CD14-positive monocyte (primary cell): ENCODE data around the gene IPMK. TPM values are rescaled to one million over a fixed set of nuclear protein-coding genes. Genes with fewer than 3 reads are reported as not detected.
A peak's percentile ranks its signal among the peaks of the same experiment; 100 is the strongest.

Source experiments
- DNase-seq, 3 donors: peaks; one replicate each; pipeline ENCODE4 v3.0.0-alpha.2; 2011 to 2022
- H2AFZ ChIP-seq: 2 replicates; pipeline ENCODE4 v1.6.0; 2012; ENCODE audit warnings: mild to moderate bottlenecking, low read depth, low read length, inconsistent platforms; ENCODE audit not compliant: insufficient read depth, poor library complexity, severe bottlenecking
- H3K27ac ChIP-seq, 2 donors: 1 replicate in 1 of 2; 2 replicates in 1 of 2; pipeline ENCODE4 v1.5.1; 2012 to 2013; ENCODE audit warnings: low read length in 2 of 2, control low read depth in 1 of 2, inconsistent platforms in 1 of 2, low read depth in 1 of 2, mild to moderate bottlenecking in 1 of 2
- H3K27me3 ChIP-seq, 2 donors: one replicate each; pipeline versions ENCODE4 v1.6.0 to v1.6.1; 2011 to 2013; ENCODE audit warnings: low read length in 2 of 2; ENCODE audit not compliant: control insufficient read depth in 2 of 2, insufficient read depth in 2 of 2
- H3K36me3 ChIP-seq, 2 donors: replicated peaks in 1 of 2; 1 replicate in 1 of 2; 2 replicates in 1 of 2; pipeline versions ENCODE4 v1.5.1 to v1.6.1; 2012 to 2013; ENCODE audit warnings: low read length in 2 of 2, control low read depth in 1 of 2, inconsistent platforms in 1 of 2, mild to moderate bottlenecking in 1 of 2; ENCODE audit not compliant: insufficient read depth in 2 of 2, control insufficient read depth in 1 of 2
- H3K4me1 ChIP-seq, 2 donors: 1 replicate in 1 of 2; 2 replicates in 1 of 2; pipeline versions ENCODE4 v1.5.1 to v1.6.1; 2012 to 2013; ENCODE audit warnings: low read length in 2 of 2, control low read depth in 1 of 2, inconsistent platforms in 1 of 2, mild to moderate bottlenecking in 1 of 2, moderate library complexity in 1 of 2; ENCODE audit not compliant: insufficient read depth in 2 of 2, control insufficient read depth in 1 of 2
- H3K4me2 ChIP-seq: replicated peaks from 2 replicates; pipeline ENCODE3; 2012; ENCODE audit warnings: low read length, moderate library complexity, mild to moderate bottlenecking; ENCODE audit not compliant: poor library complexity, severe bottlenecking; ENCODE audit errors: extremely low read depth
- H3K4me3 ChIP-seq, 3 experiments: fragments of 200-600 bp in 1 of 3; sonication (generic) in 1 of 3; replicated peaks in 1 of 3; 1 replicate in 2 of 3; 2 replicates in 1 of 3; pipeline ENCODE4 v1.5.1; 2011 to 2013; ENCODE audit warnings: low read length in 3 of 3, mild to moderate bottlenecking in 3 of 3, control low read depth in 2 of 3, low read depth in 2 of 3, inconsistent platforms in 1 of 3, moderate library complexity in 1 of 3
- H3K79me2 ChIP-seq: 2 replicates; pipeline ENCODE4 v1.6.0; 2012; ENCODE audit warnings: mild to moderate bottlenecking, control low read depth, inconsistent platforms, low read length, moderate library complexity; ENCODE audit not compliant: insufficient read depth
- H3K9ac ChIP-seq: 2 replicates; pipeline ENCODE4 v1.6.0; 2017; ENCODE audit warnings: low read length, mild to moderate bottlenecking; ENCODE audit not compliant: insufficient read depth, poor library complexity, severe bottlenecking
- H3K9me3 ChIP-seq, 2 donors: replicated peaks in 1 of 2; 1 replicate in 1 of 2; 2 replicates in 1 of 2; pipeline versions ENCODE4 v1.5.1 to v1.6.1; 2012 to 2013; ENCODE audit warnings: low read length in 2 of 2, control low read depth in 1 of 2; ENCODE audit not compliant: control insufficient read depth in 1 of 2, insufficient read depth in 1 of 2
- H4K20me1 ChIP-seq: 2 replicates; pipeline ENCODE4 v1.6.0; 2012; ENCODE audit warnings: mild to moderate bottlenecking, low read length, control low read depth, moderate library complexity; ENCODE audit not compliant: insufficient read depth
- H3K27ac Mint-ChIP-seq, 7 donors: one replicate each; pipeline ENCODE4 v1.8.0; 2020; ENCODE audit warnings: mild to moderate bottlenecking in 7 of 7, mixed read lengths in 7 of 7, moderate library complexity in 6 of 7, inconsistent platforms in 2 of 7
- H3K27me3 Mint-ChIP-seq, 3 donors: one replicate each; pipeline ENCODE4 v1.8.0; 2021 to 2022; ENCODE audit warnings: low read depth in 3 of 3, mild to moderate bottlenecking in 3 of 3, mixed read lengths in 3 of 3, moderate library complexity in 3 of 3, inconsistent platforms in 1 of 3
- H3K36me3 Mint-ChIP-seq, 2 donors: one replicate each; pipeline ENCODE4 v1.8.0; 2020; ENCODE audit warnings: mixed read lengths in 2 of 2, inconsistent platforms in 1 of 2, mild to moderate bottlenecking in 1 of 2
- H3K4me1 Mint-ChIP-seq: one replicate; pipeline ENCODE4 v1.8.0; 2020; ENCODE audit warnings: mild to moderate bottlenecking, mixed read lengths
- H3K4me3 Mint-ChIP-seq, 2 donors: one replicate each; pipeline ENCODE4 v1.8.0; 2020; ENCODE audit warnings: mild to moderate bottlenecking in 2 of 2, mixed read lengths in 2 of 2, moderate library complexity in 1 of 2
- H3K9me3 Mint-ChIP-seq, 7 donors: one replicate each; pipeline ENCODE4 v1.8.0; 2020 to 2022; ENCODE audit warnings: mixed read lengths in 7 of 7, mild to moderate bottlenecking in 6 of 7, moderate library complexity in 6 of 7, inconsistent platforms in 2 of 7
- CTCF ChIP-seq: fragments of 200-600 bp; IDR thresholded peaks from one replicate; pipeline ENCODE4 v1.8.0; 2022; ENCODE audit warnings: antibody characterized with exemption, mild to moderate bottlenecking
- WGBS: methylation state at CpG from one replicate; pipeline ENCODE4 v1.1.5; 2013; ENCODE audit warnings: missing lambda C conversion rate; ENCODE audit not compliant: insufficient coverage; 5-methylcytosine and 5-hydroxymethylcytosine counted together
- intact Hi-C, 2 donors: fragments of 100-400 bp; cut with micrococcal nuclease; formaldehyde crosslinking; loops; one replicate each; pipeline versions ENCODE4 v1.15.0 to v1.15.1; 2023
- polyA plus RNA-seq, 3 donors: library from polyadenylated mRNA; depleted of rRNA in 1 of 3; unstranded in 2 of 3; stranded (reverse) in 1 of 3; fragments of 300-500 nt in 2 of 3; fragments of >200 nt in 1 of 3; fragmentation: Illumina TruSeq in 2 of 3; gene quantifications; 1 replicate in 2 of 3; 2 replicates in 1 of 3; pipeline ENCODE4 v1.2.3, GENCODE V29; 2012 to 2021

The IPMK gene
- polyA plus RNA-seq, 3 donors = 6.1 to 10.9 (median 8.8) TPM

GRCh38 chr10:58225654-58226053 lies 42.0 kb downstream of the IPMK start:
- Histone ChIP-seq H4K20me1 (peaks cover 88% of the 10 kb centered on the region), H2AFZ (no peak overlapping the region), H3K9me3 (no peaks in the 10 kb centered on the region), H3K4me1 (no peaks in the 10 kb centered on the region), H3K36me3 (peaks cover 49 to 69% of the 10 kb centered on the region in 2 donors), H3K27me3 (no peaks in the 10 kb centered on the region), H3K79me2 (no peaks in the 10 kb centered on the region), H3K27ac (no peak overlapping the region), H3K4me3 (no peak overlapping the region), H3K4me2 (no peak overlapping the region), H3K9ac (no peak overlapping the region)
- Mint-ChIP-seq H3K27ac (peak overlapping the region in 1 of 7 donors; percentile 1), H3K27me3 (no peaks in the 10 kb centered on the region), H3K4me3 (no peak overlapping the region), H3K4me1 (no peaks in the 10 kb centered on the region), H3K9me3 (no peaks in the 10 kb centered on the region), H3K36me3 (peaks cover 64 to 70% of the 10 kb centered on the region in 2 donors)
- intact Hi-C loops = no loop called here
- WGBS = no CpG with 5 or more reads among the region's 2 CpGs
- TF ChIP-seq CTCF = no peak
- DNase-seq = no peak

GRCh38 chr10:58220769-58221451 lies 46.8 kb downstream of the IPMK start:
- no peak overlapping the region for H3K27ac ChIP-seq
- H3K9me3 ChIP-seq = no peaks in the 10 kb centered on the region
- peaks cover 26 to 70% of the 10 kb centered on the region in 2 donors for H3K36me3 ChIP-seq
- H3K27me3 ChIP-seq = no peaks in the 10 kb centered on the region
- no peak overlapping the region for H3K4me2 ChIP-seq
- no peak for DNase-seq
- Mint-ChIP-seq H3K27ac (peak overlapping the region in 1 of 7 donors; percentile 34), H3K27me3 (no peaks in the 10 kb centered on the region), H3K4me1 (no peaks in the 10 kb centered on the region), H3K9me3 (no peaks in the 10 kb centered on the region), H3K4me3 (no peak overlapping the region), H3K36me3 (peaks cover 54 to 62% of the 10 kb centered on the region in 2 donors)
- H3K79me2 ChIP-seq = peaks cover 6% of the 10 kb centered on the region
- intact Hi-C loops = no loop called here
- no peak overlapping the region for H3K9ac ChIP-seq
- no peak for TF ChIP-seq CTCF
- WGBS = no CpG with 5 or more reads among the region's 2 CpGs
- H2AFZ ChIP-seq = no peak overlapping the region
- H4K20me1 ChIP-seq = peaks cover 83% of the 10 kb centered on the region
- no peak overlapping the region for H3K4me3 ChIP-seq
- no peaks in the 10 kb centered on the region for H3K4me1 ChIP-seq
